IPS-18c (cell line): Measurements from ENCODE around the gene RIN2.

Experiments
- H3K4me3 ChIP-seq: 2 replicates; pipeline ENCODE4 v1.7.0; 2013; ENCODE audit warnings: low read depth, mild to moderate bottlenecking, low read length, moderate library complexity; ENCODE audit not compliant: insufficient read depth
- H3K9me3 ChIP-seq: one replicate; pipeline ENCODE4 v1.6.1; 2013; ENCODE audit warnings: mild to moderate bottlenecking, low read length, moderate library complexity; ENCODE audit not compliant: control insufficient read depth, insufficient read depth

RIN2 gene

GRCh38 chr20:19758133-19758500 is at the start of gene RIN2:
Gene RIN2, plus strand, starts transcription at chr20:19758258. Its CDS starts 131,344 bp downstream, at chr20:19889602.
- Histone ChIP-seq H3K9me3 (peaks cover 4% of the 10 kb centered on the region), H3K4me3 (peak within 1 kb of the TSS; percentile 93)

- Histone ChIP-seq H3K4me3 (no peak overlapping the region), H3K9me3 (no peaks in the 10 kb centered on the region)
Measured at GRCh38 chr20:19709635-19710335, 48.3 kb upstream of the RIN2 start.

GRCh38 chr20:19710336-19711120 is 47.5 kb upstream of the RIN2 start:
- peaks cover under 1% of the 10 kb centered on the region for H3K9me3 ChIP-seq
- H3K4me3 ChIP-seq = no peak overlapping the region

- H3K9me3 ChIP-seq = peaks cover 3% of the 10 kb centered on the region
- no peak overlapping the region for H3K4me3 ChIP-seq
Measured at GRCh38 chr20:19711126-19711525, 46.9 kb upstream of the RIN2 start.

- H3K9me3 ChIP-seq = peaks cover 8% of the 10 kb centered on the region
- no peak overlapping the region for H3K4me3 ChIP-seq
Measured at GRCh38 chr20:19712721-19713260, 45.3 kb upstream of the RIN2 start.

GRCh38 chr20:19713822-19714578 is 44.1 kb upstream of the RIN2 start:
- no peak overlapping the region for H3K4me3 ChIP-seq
- peaks cover 10% of the 10 kb centered on the region for H3K9me3 ChIP-seq

GRCh38 chr20:19714579-19714840 is 43.5 kb upstream of the RIN2 start:
- H3K9me3 ChIP-seq = peaks cover 10% of the 10 kb centered on the region
- H3K4me3 ChIP-seq = no peak overlapping the region

GRCh38 chr20:19715986-19716385 is 42.1 kb upstream of the RIN2 start:
- peaks cover 10% of the 10 kb centered on the region for H3K9me3 ChIP-seq
- H3K4me3 ChIP-seq = no peak overlapping the region

- peaks cover 10% of the 10 kb centered on the region for H3K9me3 ChIP-seq
Measured at GRCh38 chr20:19718880-19719279, 39.2 kb upstream of the RIN2 start.

GRCh38 chr20:19720991-19721390 is 37.1 kb upstream of the RIN2 start:
- H3K9me3 ChIP-seq = peaks cover 8% of the 10 kb centered on the region
- no peak overlapping the region for H3K4me3 ChIP-seq

More at GRCh38 chr20:19718880-19719279, 39.2 kb upstream of the RIN2 start:
- no peak overlapping the region for H3K4me3 ChIP-seq

- no peak overlapping the region for H3K4me3 ChIP-seq
- peaks cover 2% of the 10 kb centered on the region for H3K9me3 ChIP-seq
Measured at GRCh38 chr20:19723051-19723450, 35.0 kb upstream of the RIN2 start.

GRCh38 chr20:19723813-19724430 is 34.1 kb upstream of the RIN2 start:
- Histone ChIP-seq H3K4me3 (no peak overlapping the region), H3K9me3 (peaks cover under 1% of the 10 kb centered on the region)

GRCh38 chr20:19725373-19725772 is 32.7 kb upstream of the RIN2 start:
- no peak overlapping the region for H3K4me3 ChIP-seq
- H3K9me3 ChIP-seq = no peaks in the 10 kb centered on the region

- no peaks in the 10 kb centered on the region for H3K9me3 ChIP-seq
- H3K4me3 ChIP-seq = no peak overlapping the region
Measured at GRCh38 chr20:19725814-19726525, 32.1 kb upstream of the RIN2 start.

- no peak overlapping the region for H3K4me3 ChIP-seq
- no peaks in the 10 kb centered on the region for H3K9me3 ChIP-seq
Measured at GRCh38 chr20:19727251-19727847, 30.7 kb upstream of the RIN2 start.

GRCh38 chr20:19729672-19730071 is 28.4 kb upstream of the RIN2 start:
- no peaks in the 10 kb centered on the region for H3K9me3 ChIP-seq

More at GRCh38 chr20:19729672-19730071, 28.4 kb upstream of the RIN2 start:
- no peak overlapping the region for H3K4me3 ChIP-seq
